Endothelial cell of umbilical vein (primary cell): ENCODE data around the gene RPS19. TPM values are rescaled to one million over a fixed set of nuclear protein-coding genes. Genes with fewer than 3 reads are reported as not detected.

Experiments
- BruUV-seq: library from RNA; stranded (reverse); fragments of 400-500 nt; replicated peaks from 2 replicates; lab custom pipeline; 2021; lab: Mats Ljungman, UMichigan
- CTCF ChIA-PET: fragments of 300-600, 350-600 bp; sonication (Branson Sonifier 250); formaldehyde crosslinking; loops from one replicate; lab custom pipeline; 2021; ENCODE audit warnings: antibody characterized with exemption, inconsistent platforms; lab: Charles Lee
- POLR2A ChIA-PET: fragments of 300-600, 350-600 bp; sonication (Branson Sonifier 250); formaldehyde crosslinking; loops from one replicate; lab custom pipeline; 2021; ENCODE audit warnings: antibody characterized with exemption, inconsistent platforms; lab: Charles Lee
- DNase-seq: peaks from one replicate; pipeline ENCODE4 v3.0.0-alpha.2; 2011; ENCODE audit warnings: low read depth, low spot score
- FAIRE-seq: peaks from 2 replicates; lab custom pipeline; 2011; peaks lifted over from hg19 to GRCh38; lab: Jason Lieb, UNC
- H2AFZ ChIP-seq: 2 replicates; pipeline ENCODE4 v1.6.0; 2012; ENCODE audit warnings: low read depth, low read length, control low read depth, inconsistent platforms
- H3K27ac ChIP-seq: 2 replicates; pipeline ENCODE4 v1.5.1; 2011; ENCODE audit warnings: low read depth, mild to moderate bottlenecking, control low read depth, low read length, moderate library complexity; ENCODE audit not compliant: insufficient read depth
- H3K27me3 ChIP-seq, 2 experiments: 2 replicates each; pipeline versions ENCODE4 v1.6.0 to v1.6.1; 2011; ENCODE audit warnings: low read length in 2 of 2, mixed read lengths in 1 of 2; ENCODE audit not compliant: control insufficient read depth in 2 of 2, insufficient read depth in 2 of 2
- H3K36me3 ChIP-seq, 2 experiments: 2 replicates in 1 of 2; 3 replicates in 1 of 2; pipeline ENCODE4 v1.5.1; 2011; ENCODE audit warnings: low read length in 2 of 2, mild to moderate bottlenecking in 1 of 2, moderate library complexity in 1 of 2; ENCODE audit not compliant: control insufficient read depth in 2 of 2, insufficient read depth in 2 of 2; ENCODE audit errors: extremely low read depth in 1 of 2
- H3K4me1 ChIP-seq: 3 replicates; pipeline ENCODE4 v1.5.1; 2011; ENCODE audit warnings: mild to moderate bottlenecking, low read length; ENCODE audit not compliant: control insufficient read depth, insufficient read depth; ENCODE audit errors: extremely low read depth
- H3K4me2 ChIP-seq: 2 replicates; pipeline ENCODE4 v1.6.1; 2011; ENCODE audit warnings: low read length, control low read depth, mixed read lengths; ENCODE audit not compliant: insufficient read depth
- H3K4me3 ChIP-seq, 3 experiments: fragments of 200-600 bp in 1 of 3; sonication (generic), shearing (Covaris generic) in 1 of 3; replicated peaks in 1 of 3; 2 replicates each; pipeline ENCODE4 v1.5.1; 2011 to 2016; ENCODE audit warnings: control low read depth in 3 of 3, low read length in 3 of 3, mild to moderate bottlenecking in 2 of 3, inconsistent platforms in 1 of 3, low read depth in 1 of 3, moderate library complexity in 1 of 3; ENCODE audit not compliant: insufficient read depth in 1 of 3
- H3K79me2 ChIP-seq: 2 replicates; pipeline ENCODE4 v1.6.0; 2012; ENCODE audit warnings: low read length, inconsistent platforms; ENCODE audit not compliant: control insufficient read depth, insufficient read depth
- H3K9ac ChIP-seq: replicated peaks from 2 replicates; pipeline ENCODE3; 2011; ENCODE audit warnings: low read length, control low read depth; ENCODE audit not compliant: insufficient read depth; ENCODE audit errors: extremely low read depth
- H3K9me1 ChIP-seq: replicated peaks from 3 replicates; pipeline ENCODE4 v1.6.0; 2011; ENCODE audit warnings: mild to moderate bottlenecking, low read length; ENCODE audit not compliant: control insufficient read depth, insufficient read depth; ENCODE audit errors: extremely low read depth
- H3K9me3 ChIP-seq: replicated peaks from 2 replicates; pipeline ENCODE4 v1.5.1; 2012; ENCODE audit warnings: low read length, inconsistent platforms; ENCODE audit not compliant: control insufficient read depth, insufficient read depth
- H4K20me1 ChIP-seq: replicated peaks from 2 replicates; pipeline ENCODE3; 2011; ENCODE audit warnings: mild to moderate bottlenecking, low read length; ENCODE audit not compliant: control insufficient read depth, insufficient read depth; ENCODE audit errors: extremely low read depth
- CTCF ChIP-seq, 2 donors: IDR thresholded peaks; 1 replicate in 1 of 2; 2 replicates in 1 of 2; pipeline ENCODE4 v1.5.1; 2011; ENCODE audit warnings: low read length in 2 of 2, mild to moderate bottlenecking in 2 of 2, moderate library complexity in 2 of 2, control low read depth in 1 of 2, inconsistent platforms in 1 of 2, low read depth in 1 of 2; ENCODE audit not compliant: insufficient read depth in 1 of 2; ENCODE audit errors: extremely low read depth in 1 of 2
- EZH2 ChIP-seq: IDR thresholded peaks from 2 replicates; pipeline ENCODE4 v1.6.1; 2012; ENCODE audit warnings: borderline replicate concordance, low read depth, mild to moderate bottlenecking, moderate library complexity, low read length, inconsistent platforms; ENCODE audit not compliant: severe bottlenecking
- FOS ChIP-seq: IDR thresholded peaks from 2 replicates; pipeline ENCODE4 v1.6.1; 2011; ENCODE audit warnings: mild to moderate bottlenecking, low read length, moderate library complexity, borderline replicate concordance; ENCODE audit not compliant: insufficient read depth
- GATA2 ChIP-seq: IDR thresholded peaks from 2 replicates; pipeline ENCODE4 v1.7.0; 2011; ENCODE audit warnings: low read depth, mild to moderate bottlenecking, moderate library complexity, mixed read lengths, low read length; ENCODE audit not compliant: insufficient read length, insufficient read depth
- JUN ChIP-seq: IDR thresholded peaks from 2 replicates; pipeline ENCODE4 v1.6.1; 2011; ENCODE audit warnings: borderline replicate concordance, low read depth; ENCODE audit not compliant: insufficient read length, insufficient read depth
- MAX ChIP-seq: IDR thresholded peaks from 2 replicates; pipeline ENCODE4 v1.6.1; 2011; ENCODE audit not compliant: insufficient read depth, insufficient read length
- MYC ChIP-seq: IDR thresholded peaks from one replicate; pipeline ENCODE4 v1.6.1; 2011; ENCODE audit warnings: mild to moderate bottlenecking, low read depth, low read length
- POLR2A ChIP-seq: IDR thresholded peaks from 2 replicates; pipeline ENCODE4 v1.6.1; 2012; ENCODE audit warnings: low read depth, mild to moderate bottlenecking, control low read depth, low read length
- POLR2AphosphoS5 ChIP-seq: IDR thresholded peaks from 2 replicates; pipeline ENCODE4 v1.6.1; 2012; ENCODE audit warnings: low read depth, mild to moderate bottlenecking, control low read depth, low read length, moderate library complexity; ENCODE audit not compliant: insufficient read depth
- dilution Hi-C: fragments of 300-500 bp; cut with MboI; formaldehyde crosslinking; loops from one replicate; pipeline ENCODE4 v1.15.0; 2019; ENCODE audit warnings: low sequenced_read_pairs; ENCODE audit not compliant: extremely low pct_ligation_motif_present
- intact Hi-C: fragments of 100-400 bp; cut with micrococcal nuclease; formaldehyde crosslinking; loops from one replicate; pipeline ENCODE4 v1.10.0; 2022
- polyA plus RNA-seq, 4 experiments: library from polyadenylated mRNA; depleted of rRNA in 3 of 4; stranded (reverse) in 3 of 4; unstranded in 1 of 4; fragments of >200 nt; gene quantifications; 2 replicates each; pipeline versions ENCODE4 v1.2.1 to v1.2.3, GENCODE V29; 2011 to 2012; ENCODE audit warnings: missing spikeins in 1 of 4
- total RNA-seq: library from RNA; stranded (reverse); gene quantifications from 2 replicates; pipeline ENCODE4 v1.2.3, GENCODE V29; 2021

The RPS19 gene
- total and polyA plus RNA-seq, 2 donors (not counting 3 experiments of a cell fraction or from before 2014, with no cell fraction given) = 2,234 to 4,353 TPM

GRCh38 chr19:41883463-41883820 lies 23.4 kb downstream of the RPS19 start:
- peak overlapping the region; percentile 30 to 88 (median 88) for H3K4me3 ChIP-seq
- no peaks in the 10 kb centered on the region for H3K27me3 ChIP-seq
- peak overlapping the region; percentile 88 for H3K4me2 ChIP-seq
- intact Hi-C loops (loop anchor here (1.0 kb wide), 1 partner anchor 75 kb away; no protein-coding TSS in a partner anchor), dilution Hi-C loops (no loop called here)
- FAIRE-seq (no peak), DNase-seq (no peak)
- no peaks in the 10 kb centered on the region for H3K9me3 ChIP-seq
- H3K36me3 ChIP-seq = peaks cover 0 to 2% of the 10 kb centered on the region in 2 experiments
- peak overlapping the region; percentile 68 for H3K9ac ChIP-seq
- no peaks in the 10 kb centered on the region for H4K20me1 ChIP-seq
- TF ChIP-seq JUN (no peak), MAX (peak; percentile 59)
- H3K27ac ChIP-seq = peak overlapping the region; percentile 22
- ChIA-PET CTCF (interaction anchor here (1.2 to 1.5 kb wide), 2 partner anchors 10 to 45 kb away, joined by 3 to 8 read pairs; partner anchors contain the start of gene ERFL), POLR2A (interaction anchor here (1.2 to 1.6 kb wide), 2 partner anchors 10 to 23 kb away, joined by 5 to 6 read pairs; partner anchors contain the start of gene RPS19)
- peak overlapping the region; percentile 41 for H2AFZ ChIP-seq
- H3K79me2 ChIP-seq = peaks cover 24% of the 10 kb centered on the region
- BruUV-seq = TSS peak; percentile 79
- H3K9me1 ChIP-seq = no peaks in the 10 kb centered on the region
- peaks cover 19% of the 10 kb centered on the region for H3K4me1 ChIP-seq

GRCh38 chr19:41883821-41884733 lies 24.0 kb downstream of the RPS19 start:
- peak overlapping the region; percentile 59 to 88 (median 88) for H3K4me3 ChIP-seq
- peaks cover 19% of the 10 kb centered on the region for H3K4me1 ChIP-seq
- FAIRE-seq = peak; percentile 94
- no TSS peak for BruUV-seq
- dilution Hi-C loops (no loop called here), intact Hi-C loops (loop anchor here (1.0 to 2.0 kb wide), 3 partner anchors 24 to 74 kb away; partner anchors contain the start of gene RPS19)
- peak overlapping the region; percentile 77 for H3K9ac ChIP-seq
- CTCF ChIA-PET = interaction anchor here (0.6 to 1.2 kb wide), 6 partner anchors 11 to 131 kb away, joined by 3 to 9 read pairs (median 3); partner anchors contain the start of gene ERFL
- no peak for TF ChIP-seq EZH2
- peak; percentile 86 for TF ChIP-seq POLR2A
- TF ChIP-seq MAX = no peak
- peak; percentile 97 for TF ChIP-seq POLR2AphosphoS5
- TF ChIP-seq FOS = no peak
- TF ChIP-seq JUN = no peak
- no peak for TF ChIP-seq GATA2
- no peak for TF ChIP-seq MYC
- TF ChIP-seq CTCF (IDR thresholded peaks at IDR 0.05; ENCODE audit: extremely low read depth in 1 of 2, insufficient read depth in 1 of 2, low read depth in 1 of 2, low read length in 2 of 2) = peak in 1 of 2 donors; percentile 18
- H3K4me2 ChIP-seq = peak overlapping the region; percentile 88
- no peaks in the 10 kb centered on the region for H3K9me3 ChIP-seq
- POLR2A ChIA-PET = interaction anchor here (0.6 to 1.6 kb wide), 3 partner anchors 11 to 24 kb away, joined by 5 to 7 read pairs (median 6); partner anchors contain the start of gene RPS19
- H3K27ac ChIP-seq = peak overlapping the region; percentile 33
- H3K36me3 ChIP-seq = peaks cover 0 to 5% of the 10 kb centered on the region in 2 experiments
- H2AFZ ChIP-seq = peak overlapping the region; percentile 48
- H4K20me1 ChIP-seq = no peaks in the 10 kb centered on the region
- peaks cover 24% of the 10 kb centered on the region for H3K79me2 ChIP-seq
- no peaks in the 10 kb centered on the region for H3K9me1 ChIP-seq
- H3K27me3 ChIP-seq = no peaks in the 10 kb centered on the region
- peak; percentile 94 for DNase-seq
